KMS-11 (cell line): ENCODE measurements around the gene OR4C45.
"Not testable (repeated sequence)": the region's sequence is repeated elsewhere in the genome, so short reads cannot be mapped to it uniquely, and the experiment has no call there.

Source experiments
- H2AFZ ChIP-seq: fragments of 200-600 bp; sonication (generic); 2 replicates; pipeline ENCODE4 v1.6.1; 2016; ENCODE audit warnings: antibody characterized with exemption, mixed run types, low read depth
- H3K27ac ChIP-seq: fragments of 200-600 bp; sonication (generic); 2 replicates; pipeline ENCODE4 v1.6.1; 2016; ENCODE audit warnings: mild to moderate bottlenecking, mixed run types
- H3K27me3 ChIP-seq: fragments of 200-600 bp; sonication (generic); 2 replicates; pipeline ENCODE4 v1.6.1; 2017; ENCODE audit warnings: mild to moderate bottlenecking, low read depth, mixed run types, moderate library complexity; ENCODE audit not compliant: insufficient read depth
- H3K36me3 ChIP-seq: fragments of 200-600 bp; sonication (generic); 2 replicates; pipeline ENCODE4 v1.6.1; 2017; ENCODE audit warnings: mild to moderate bottlenecking, mixed run types; ENCODE audit not compliant: insufficient read depth
- H3K4me1 ChIP-seq: fragments of 200-600 bp; sonication (generic); 2 replicates; pipeline ENCODE4 v1.6.1; 2016; ENCODE audit warnings: mild to moderate bottlenecking, low read depth, mixed run types; ENCODE audit not compliant: poor library complexity, severe bottlenecking
- H3K4me2 ChIP-seq: fragments of 200-600 bp; sonication (generic); 2 replicates; pipeline ENCODE4 v1.7.0; 2016; ENCODE audit warnings: mild to moderate bottlenecking, mixed run types
- H3K4me3 ChIP-seq: fragments of 200-600 bp; sonication (generic); IDR thresholded peaks from 2 replicates; pipeline ENCODE4 v1.6.1; 2017; ENCODE audit warnings: low read depth, low read length, mixed read lengths; ENCODE audit not compliant: insufficient read depth
- H3K79me2 ChIP-seq: fragments of 200-600 bp; sonication (generic); 2 replicates; pipeline ENCODE4 v1.6.1; 2016; ENCODE audit warnings: low read depth, mixed run types; ENCODE audit not compliant: insufficient read depth
- H3K9ac ChIP-seq: fragments of 200-600 bp; sonication (generic); 2 replicates; pipeline ENCODE4 v1.6.1; 2016; ENCODE audit warnings: mild to moderate bottlenecking, mixed run types
- H4K20me1 ChIP-seq: fragments of 200-600 bp; sonication (generic); 2 replicates; pipeline ENCODE4 v1.6.1; 2016; ENCODE audit warnings: mild to moderate bottlenecking, mixed run types; ENCODE audit not compliant: insufficient read depth
- TF ChIP-seq, protein P1 (sequence below): fragments of 200-600 bp; sonication (generic); conservative IDR thresholded peaks from 2 replicates; pipeline ENCODE4 v1.6.1; 2017; ENCODE audit warnings: low read depth, mild to moderate bottlenecking, antibody characterized with exemption, low read length, moderate library complexity, mixed read lengths

Gene OR4C45

DNA sequence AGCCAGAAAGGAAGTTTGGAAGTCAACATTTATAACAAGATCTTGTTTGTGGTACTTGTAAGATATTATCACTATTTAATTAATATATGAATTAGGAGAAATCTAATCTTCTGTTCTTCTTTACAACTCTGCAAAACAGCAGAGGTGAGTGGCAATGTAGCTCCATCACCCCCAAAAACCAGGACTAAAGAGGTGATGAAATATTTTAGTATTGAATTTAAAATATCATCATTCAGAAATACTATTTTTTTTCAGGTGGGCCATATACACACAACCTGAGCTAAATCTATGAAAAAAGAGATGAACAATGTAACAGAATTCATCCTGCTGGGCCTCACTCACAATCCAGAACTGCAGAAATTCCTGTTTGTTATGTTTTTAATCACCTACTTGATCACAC, at the start of gene OR4C45:
OR4C45 (plus strand) TSS at position 301 of the 400 bp plus-strand sequence.
- no peaks in the 10 kb centered on the region for H3K27me3 ChIP-seq
- H3K27ac ChIP-seq, result no peak within 1 kb of the TSS
- no peak within 1 kb of the TSS for H2AFZ ChIP-seq
- no peak within 1 kb of the TSS for H3K4me3 ChIP-seq
- H3K4me1 ChIP-seq, result no peaks in the 10 kb centered on the region
- no peaks in the 10 kb centered on the region for H4K20me1 ChIP-seq
- H3K36me3 ChIP-seq, result no peaks in the 10 kb centered on the region
- no peak within 1 kb of the TSS for H3K9ac ChIP-seq
- H3K79me2 ChIP-seq, result no peaks in the 10 kb centered on the region
- TF ChIP-seq, protein P1, sequence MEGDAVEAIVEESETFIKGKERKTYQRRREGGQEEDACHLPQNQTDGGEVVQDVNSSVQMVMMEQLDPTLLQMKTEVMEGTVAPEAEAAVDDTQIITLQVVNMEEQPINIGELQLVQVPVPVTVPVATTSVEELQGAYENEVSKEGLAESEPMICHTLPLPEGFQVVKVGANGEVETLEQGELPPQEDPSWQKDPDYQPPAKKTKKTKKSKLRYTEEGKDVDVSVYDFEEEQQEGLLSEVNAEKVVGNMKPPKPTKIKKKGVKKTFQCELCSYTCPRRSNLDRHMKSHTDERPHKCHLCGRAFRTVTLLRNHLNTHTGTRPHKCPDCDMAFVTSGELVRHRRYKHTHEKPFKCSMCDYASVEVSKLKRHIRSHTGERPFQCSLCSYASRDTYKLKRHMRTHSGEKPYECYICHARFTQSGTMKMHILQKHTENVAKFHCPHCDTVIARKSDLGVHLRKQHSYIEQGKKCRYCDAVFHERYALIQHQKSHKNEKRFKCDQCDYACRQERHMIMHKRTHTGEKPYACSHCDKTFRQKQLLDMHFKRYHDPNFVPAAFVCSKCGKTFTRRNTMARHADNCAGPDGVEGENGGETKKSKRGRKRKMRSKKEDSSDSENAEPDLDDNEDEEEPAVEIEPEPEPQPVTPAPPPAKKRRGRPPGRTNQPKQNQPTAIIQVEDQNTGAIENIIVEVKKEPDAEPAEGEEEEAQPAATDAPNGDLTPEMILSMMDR, result no peak
- H3K4me2 ChIP-seq, result no peak within 1 kb of the TSS

DNA sequence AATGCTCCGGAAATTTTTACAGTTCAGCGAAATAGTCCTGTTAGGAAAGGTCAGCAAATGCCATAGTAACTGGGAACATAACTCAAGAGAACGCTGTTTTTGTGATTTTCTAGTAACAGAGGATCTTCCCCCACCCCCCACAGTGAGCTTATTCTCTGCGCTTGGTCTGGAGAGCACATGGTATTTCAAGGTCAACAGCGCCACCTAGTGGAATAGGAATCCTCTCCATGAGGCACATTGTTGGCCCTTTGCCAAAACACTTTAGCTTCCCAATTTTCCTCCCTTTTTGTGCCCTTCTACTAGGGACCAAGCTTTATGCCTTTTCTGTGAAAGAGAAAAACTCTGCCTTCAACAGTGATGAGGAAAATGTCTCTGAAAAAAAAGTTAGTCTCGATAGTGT, 37.1 kb upstream of the OR4C45 start:
- Histone ChIP-seq H3K9ac (no peak overlapping the region), H3K4me3 (no peak overlapping the region), H3K4me2 (no peak overlapping the region), H3K4me1 (no peaks in the 10 kb centered on the region), H3K27ac (no peak overlapping the region), H3K79me2 (no peaks in the 10 kb centered on the region), H3K36me3 (no peaks in the 10 kb centered on the region), H2AFZ (no peak overlapping the region; the same call in 1 of the 2 replicates), H4K20me1 (no peaks in the 10 kb centered on the region), H3K27me3 (no peaks in the 10 kb centered on the region)
- TF ChIP-seq, protein P1, result peak; percentile 86

DNA sequence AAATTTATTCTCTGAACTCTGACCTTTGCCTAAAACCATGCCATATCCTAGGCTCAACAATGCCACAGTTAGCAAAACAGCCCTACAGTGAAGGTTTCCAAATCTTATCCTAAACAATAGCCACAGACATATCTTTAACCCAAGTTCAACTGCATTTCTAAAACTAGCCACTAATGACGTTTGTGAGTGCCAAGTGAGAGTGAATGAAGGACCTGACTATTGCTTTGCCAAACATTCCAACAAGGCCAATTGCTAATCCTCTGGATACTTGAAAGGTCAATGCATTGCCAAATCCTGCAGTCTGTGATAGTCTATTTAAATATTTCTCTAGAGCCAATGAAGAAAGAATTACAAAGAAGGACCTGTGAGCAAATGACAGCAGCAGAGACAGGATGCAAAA, 2.5 kb upstream of the OR4C45 start:
- Histone ChIP-seq H3K4me1 (no peaks in the 10 kb centered on the region), H3K9ac (no peak overlapping the region), H3K27me3 (no peaks in the 10 kb centered on the region), H3K4me2 (no peak overlapping the region), H3K79me2 (no peaks in the 10 kb centered on the region), H4K20me1 (no peaks in the 10 kb centered on the region), H3K27ac (no peak overlapping the region), H3K4me3 (no peak overlapping the region), H3K36me3 (no peaks in the 10 kb centered on the region), H2AFZ (no peak overlapping the region)
- TF ChIP-seq, protein P1, result no peak

DNA sequence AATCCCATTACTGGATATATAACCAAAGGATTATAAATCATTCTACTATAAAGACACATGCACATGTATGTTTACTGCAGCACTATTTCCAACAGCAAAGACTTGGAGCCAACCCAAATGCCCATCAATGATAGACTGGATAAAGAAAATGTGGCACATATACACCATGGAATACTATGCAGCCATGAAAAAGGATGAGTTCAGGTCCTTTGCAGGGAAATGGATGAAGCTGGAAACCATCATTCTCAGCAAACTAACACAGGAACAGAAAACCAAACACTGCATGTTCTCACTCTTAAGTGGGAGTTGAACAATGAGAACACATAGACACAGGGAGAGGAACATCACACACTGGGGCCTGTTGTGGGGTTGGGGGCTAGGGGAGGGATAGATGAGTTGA, 3.6 kb downstream of the OR4C45 start:
- not testable (repeated sequence) for H3K4me2 ChIP-seq, H3K79me2 ChIP-seq, H3K4me1 ChIP-seq, H3K36me3 ChIP-seq, H3K4me3 ChIP-seq, H3K9ac ChIP-seq, H4K20me1 ChIP-seq, H3K27ac ChIP-seq, H3K27me3 ChIP-seq, H2AFZ ChIP-seq

DNA sequence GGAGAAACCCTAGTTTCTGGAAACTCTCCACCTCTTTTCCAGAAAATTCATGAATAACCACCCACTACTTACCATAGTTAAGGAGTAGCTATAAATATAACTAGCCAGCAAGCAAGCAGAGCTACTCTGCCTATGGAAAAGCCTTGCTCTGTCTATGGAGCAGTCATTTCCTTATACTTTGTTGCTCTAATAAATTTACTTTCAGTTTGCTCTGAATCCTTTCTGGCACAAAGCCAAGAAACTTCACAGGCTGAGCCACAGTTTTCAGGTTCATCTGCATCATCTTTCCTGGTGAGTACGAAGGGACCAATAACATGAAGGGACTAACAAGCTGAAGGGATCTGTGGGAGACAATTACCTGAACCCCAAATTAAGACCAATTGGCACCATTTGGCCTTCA, 4.6 kb downstream of the OR4C45 start:
- H3K4me2 ChIP-seq, result no peak overlapping the region
- no peaks in the 10 kb centered on the region for H3K4me1 ChIP-seq
- H2AFZ ChIP-seq, result no peak overlapping the region
- H3K9ac ChIP-seq, result no peak overlapping the region
- TF ChIP-seq, protein P1, result no peak
- no peak overlapping the region for H3K4me3 ChIP-seq
- H4K20me1 ChIP-seq, result no peaks in the 10 kb centered on the region
- H3K27ac ChIP-seq, result no peak overlapping the region
- H3K79me2 ChIP-seq, result no peaks in the 10 kb centered on the region
- no peaks in the 10 kb centered on the region for H3K36me3 ChIP-seq
- H3K27me3 ChIP-seq, result no peaks in the 10 kb centered on the region
